IMR-90 (cell line): ENCODE results near the gene CCDC184. TPM values are rescaled to one million over a fixed set of nuclear protein-coding genes. Genes with fewer than 3 reads are reported as not detected.

Experiments used
- ATAC-seq: fragments of 200-7000 bp; cut with Tn5 transposase; 2 replicates; pipeline ENCODE4 v1.9.1; 2020; ENCODE audit warnings: low read depth, mild to moderate bottlenecking, moderate library complexity
- BruUV-seq: library from RNA; stranded (reverse); fragments of 400-500 nt; replicated peaks from 2 replicates; lab custom pipeline; 2021; lab: Mats Ljungman, UMichigan
- CTCF ChIA-PET: fragments of 300-600 bp; formaldehyde crosslinking; extraction: SDS; loops from one replicate; lab custom pipeline; 2021; ENCODE audit warnings: antibody characterized with exemption; lab: Yijun Ruan, JAX
- POLR2A ChIA-PET: fragments of 300-600 bp; sonication (Branson Sonifier 250); formaldehyde crosslinking; loops from one replicate; lab custom pipeline; 2022; ENCODE audit warnings: antibody characterized with exemption; ENCODE audit not compliant: unreplicated experiment; lab: Charles Lee
- DNase-seq: peaks from one replicate; pipeline ENCODE4 v3.0.0; 2013
- H2AFZ ChIP-seq: replicated peaks from 2 replicates; pipeline ENCODE3; 2013; ENCODE audit warnings: low read length, mild to moderate bottlenecking; ENCODE audit not compliant: poor library complexity
- H2AK5ac ChIP-seq: 2 replicates; pipeline ENCODE4 v1.6.1; 2013; ENCODE audit warnings: low read depth, low read length, inconsistent platforms
- H2AK9ac ChIP-seq: replicated peaks from 2 replicates; pipeline ENCODE3; 2013; ENCODE audit warnings: mild to moderate bottlenecking, low read depth, low read length, moderate library complexity; ENCODE audit not compliant: poor library complexity
- H2BK120ac ChIP-seq: 2 replicates; pipeline ENCODE4 v1.6.1; 2013; ENCODE audit warnings: low read depth, low read length, inconsistent platforms
- H2BK15ac ChIP-seq: 3 replicates; pipeline ENCODE4 v1.6.1; 2013; ENCODE audit warnings: low read depth, low read length, inconsistent platforms
- H2BK20ac ChIP-seq: 2 replicates; pipeline ENCODE4 v1.6.1; 2013; ENCODE audit warnings: low read depth, mild to moderate bottlenecking, inconsistent platforms, low read length, moderate library complexity
- H2BK5ac ChIP-seq: 2 replicates; pipeline ENCODE4 v1.6.1; 2013; ENCODE audit warnings: mild to moderate bottlenecking, low read depth, low read length, inconsistent platforms; ENCODE audit not compliant: poor library complexity, severe bottlenecking
- H3K14ac ChIP-seq: replicated peaks from 2 replicates; pipeline ENCODE4 v1.6.1; 2013; ENCODE audit warnings: low read depth, low read length, inconsistent platforms
- H3K18ac ChIP-seq: 2 replicates; pipeline ENCODE4 v1.6.1; 2013; ENCODE audit warnings: low read depth, low read length, control low read depth
- H3K23ac ChIP-seq: 2 replicates; pipeline ENCODE4 v1.6.1; 2013; ENCODE audit warnings: low read depth, low read length, inconsistent platforms
- H3K27ac ChIP-seq: 2 replicates; pipeline ENCODE4 v1.5.1; 2013; ENCODE audit warnings: mild to moderate bottlenecking, control low read depth, low read length; ENCODE audit not compliant: insufficient read depth
- H3K27me3 ChIP-seq: 2 replicates; pipeline ENCODE4 v1.6.1; 2013; ENCODE audit warnings: low read length; ENCODE audit not compliant: control insufficient read depth, insufficient read depth
- H3K36me3 ChIP-seq: 2 replicates; pipeline ENCODE4 v1.6.1; 2013; ENCODE audit warnings: low read length, mixed read lengths; ENCODE audit not compliant: control insufficient read depth, insufficient read depth
- H3K4ac ChIP-seq: 2 replicates; pipeline ENCODE4 v1.6.1; 2013; ENCODE audit warnings: low read depth, low read length, inconsistent platforms
- H3K4me1 ChIP-seq: 2 replicates; pipeline ENCODE4 v1.6.1; 2013; ENCODE audit warnings: low read length, mixed read lengths; ENCODE audit not compliant: control insufficient read depth, insufficient read depth
- H3K4me2 ChIP-seq: 2 replicates; pipeline ENCODE4 v1.6.1; 2013; ENCODE audit warnings: low read depth, mild to moderate bottlenecking, control low read depth, low read length, moderate library complexity
- H3K4me3 ChIP-seq: 2 replicates; pipeline ENCODE4 v1.5.1; 2013; ENCODE audit warnings: low read depth, mild to moderate bottlenecking, control low read depth, low read length, moderate library complexity; ENCODE audit not compliant: insufficient read depth
- H3K56ac ChIP-seq: 2 replicates; pipeline ENCODE4 v1.6.1; 2013; ENCODE audit warnings: low read length, inconsistent platforms; ENCODE audit not compliant: insufficient read depth; ENCODE audit errors: extremely low read depth
- H3K79me1 ChIP-seq, 2 experiments: 2 replicates each; pipeline ENCODE4 v1.6.1; 2013; ENCODE audit warnings: low read length in 2 of 2, inconsistent platforms in 1 of 2, low read depth in 1 of 2
- H3K9ac ChIP-seq: 2 replicates; pipeline ENCODE4 v1.6.1; 2013; ENCODE audit warnings: low read depth, low read length, control low read depth
- H3K9me1 ChIP-seq: 2 replicates; pipeline ENCODE4 v1.6.1; 2013; ENCODE audit warnings: low read length, inconsistent platforms; ENCODE audit not compliant: insufficient read depth
- H3K9me3 ChIP-seq: 2 replicates; pipeline ENCODE4 v1.6.1; 2013; ENCODE audit warnings: low read length; ENCODE audit not compliant: control insufficient read depth, insufficient read depth
- H4K20me1 ChIP-seq: 2 replicates; pipeline ENCODE4 v1.6.1; 2013; ENCODE audit warnings: low read length, inconsistent platforms; ENCODE audit not compliant: insufficient read depth
- H4K5ac ChIP-seq: 2 replicates; pipeline ENCODE4 v1.6.1; 2013; ENCODE audit warnings: mild to moderate bottlenecking, low read depth, low read length, control low read depth
- H4K8ac ChIP-seq, 2 experiments: 2 replicates each; pipeline ENCODE4 v1.6.1; 2013; ENCODE audit warnings: low read depth in 2 of 2, low read length in 2 of 2, control low read depth in 1 of 2, inconsistent platforms in 1 of 2
- H4K91ac ChIP-seq: 2 replicates; pipeline ENCODE4 v1.6.1; 2013; ENCODE audit warnings: low read depth, low read length, inconsistent platforms; ENCODE audit not compliant: insufficient read depth
- CEBPB ChIP-seq: IDR thresholded peaks from 2 replicates; pipeline ENCODE4 v1.6.1; 2012; ENCODE audit warnings: low read depth, low read length, improper control_type of control experiment
- ELK1 ChIP-seq: fragments of 150-350 bp; IDR thresholded peaks from 2 replicates; pipeline ENCODE4 v1.6.1; 2016; ENCODE audit warnings: low read depth, mild to moderate bottlenecking, low read length, moderate library complexity, borderline replicate concordance
- FOS ChIP-seq: fragments of 150-350 bp; IDR thresholded peaks from 2 replicates; pipeline ENCODE4 v1.6.1; 2016; ENCODE audit warnings: low read depth, low read length
- MAZ ChIP-seq: IDR thresholded peaks from 2 replicates; pipeline ENCODE4 v1.6.1; 2012; ENCODE audit warnings: low read depth, mild to moderate bottlenecking, low read length, improper control_type of control experiment, moderate library complexity, borderline replicate concordance
- WGBS, 2 experiments: methylation state at CpG; one replicate each; pipeline versions ENCODE4 v1.1.5 to v1.1.7; 2013; ENCODE audit warnings: missing lambda C conversion rate in 2 of 2; ENCODE audit not compliant: insufficient read length in 1 of 2; ENCODE audit errors: extremely low coverage in 2 of 2; 5-methylcytosine and 5-hydroxymethylcytosine counted together
- dilution Hi-C: fragments of 300-500 bp; cut with HindIII; formaldehyde crosslinking; loops from one replicate; pipeline ENCODE4 v1.14.3; 2018; ENCODE audit warnings: low sequenced_read_pairs; ENCODE audit not compliant: unreplicated experiment
- in situ Hi-C: fragments of 300-500 bp; cut with MboI; formaldehyde crosslinking; loops from 3 replicates; pipeline ENCODE4 v1.14.3; 2019; ENCODE audit warnings: low sequenced_read_pairs, inconsistent platforms, mixed read lengths
- intact Hi-C: fragments of 100-400 bp; cut with micrococcal nuclease; formaldehyde crosslinking; loops from 2 replicates; pipeline ENCODE4 v1.10.0; 2022
- polyA plus RNA-seq, 3 experiments: library from polyadenylated mRNA; depleted of rRNA; stranded (reverse); fragments of >200 nt; gene quantifications; 2 replicates each; pipeline ENCODE4 v1.2.3, GENCODE V29; 2012; ENCODE audit warnings: low replicate concordance in 1 of 3
- total RNA-seq: library from RNA; depleted of rRNA; stranded (reverse); fragments of >200 nt; gene quantifications from 2 replicates; pipeline ENCODE4 v1.2.3, GENCODE V29; 2012

CCDC184 gene
- total and polyA plus RNA-seq, 2 of the 4 experiments (the other 2 are of a cell fraction) = 0.18 to 0.22 TPM

- Histone ChIP-seq H3K18ac (no peak overlapping the region; the same call in 1 of the 2 replicates), H3K23ac (no peak overlapping the region; the same call in 1 of the 2 replicates), H3K9me3 (no peaks in the 10 kb centered on the region), H4K5ac (no peak overlapping the region), H3K56ac (no peak overlapping the region), H3K4ac (no peak overlapping the region), H2BK15ac (no peak overlapping the region), H2BK120ac (no peak overlapping the region; the same call in 1 of the 2 replicates), H3K4me1 (peaks cover 6% of the 10 kb centered on the region; the same call in 1 of the 2 replicates), H3K27ac (peak overlapping the region; percentile 95; the same call in 1 of the 2 replicates), H3K36me3 (no peaks in the 10 kb centered on the region), H3K4me3 (no peak overlapping the region), H4K8ac (peak overlapping the region; percentile 9 to 12; a peak in 2 of 4 replicates), H4K91ac (no peak overlapping the region), H2AK9ac (no peak overlapping the region), H3K79me1 (peaks cover 0 to 8% of the 10 kb centered on the region in 2 experiments; a peak in 2 of 4 replicates), H3K9me1 (peaks cover 3% of the 10 kb centered on the region; the same call in 1 of the 2 replicates), H2AK5ac (no peak overlapping the region), H3K9ac (no peak overlapping the region), H2AFZ (no peak overlapping the region), H3K27me3 (no peaks in the 10 kb centered on the region; the same call in none of the 2 replicates), H3K14ac (no peak overlapping the region), H3K4me2 (peak overlapping the region; percentile 90), H4K20me1 (no peaks in the 10 kb centered on the region), H2BK5ac (peak overlapping the region; percentile 87), H2BK20ac (no peak overlapping the region)
- dilution Hi-C loops = no loop called here
- DNase-seq = peak; percentile 68
- TF ChIP-seq MAZ (no peak), ELK1 (no peak), FOS (peak; percentile 32; the same call in 1 of the 2 replicates), CEBPB (peak; percentile 73)
- CTCF ChIA-PET = interaction anchor here (1.4 to 3.8 kb wide), 2 partner anchors 10 to 17 kb away, joined by 5 to 18 read pairs; partner anchors contain the start of gene CCDC184
- POLR2A ChIA-PET = no interaction called here
- intact Hi-C loops = loop anchor here (5.0 kb wide), 2 partner anchors 153 to 613 kb away; partner anchors contain the start of gene ZNF641
- WGBS, 2 experiments = no CpG with 5 or more reads among the region's 3 CpGs
- no TSS peak for BruUV-seq
- in situ Hi-C loops = no loop called here
- peak; percentile 42 for ATAC-seq
These were observed 16.4 kb downstream of the CCDC184 start for GRCh38 chr12:48199774-48200221.
